ENCODE data around the gene PLK3. TPM values are rescaled to one million over a fixed set of nuclear protein-coding genes. Genes with fewer than 3 reads are reported as not detected.
"Not testable (repeated sequence)": the region's sequence is repeated elsewhere in the genome, so short reads cannot be mapped to it uniquely, and the experiment has no call there.

The PLK3 gene
- total RNA-seq (2014; rRNA removed; shearing (Covaris generic)) (28.5 and 30.7 TPM in 2 replicates), polyA plus RNA-seq (2016; fragmentation: Nextera tagmentation; extraction: Ambion mirVana) (29.8 and 30.2 TPM in 2 replicates)

GRCh38 chr1:44799770-44800584, at the start of gene PLK3:
Gene PLK3 (plus strand): TSS chr1:44800377. CDS start chr1:44800464, 87 bp downstream.
- Histone ChIP-seq H3K9ac (peak within 1 kb of the TSS; percentile 98), H4K20me1 (ENCODE audit: insufficient read depth) (no peaks in the 10 kb centered on the region), H3K4me1 (ENCODE audit: insufficient read depth) (peaks cover 25% of the 10 kb centered on the region; the same call in 1 of the 2 replicates), H3K27me3 (replicated peaks; ENCODE audit: insufficient read depth) (no peaks in the 10 kb centered on the region), H2AFZ (peak within 1 kb of the TSS; percentile 85), H3K4me2 (ENCODE audit: unreplicated experiment) (peak within 1 kb of the TSS; percentile 84), H3K9me2 (ENCODE audit: insufficient read depth) (no peaks in the 10 kb centered on the region), H3K4me3 (peak within 1 kb of the TSS; percentile 99), H3F3A (ENCODE audit: insufficient read depth) (peaks cover 29% of the 10 kb centered on the region), H3K79me2 (ENCODE audit: insufficient read depth) (peaks cover 46% of the 10 kb centered on the region), H3K36me3 (ENCODE audit: low read depth) (peaks cover 16% of the 10 kb centered on the region; the same call in 1 of the 2 replicates), H3K9me3 (ENCODE audit: low read depth) (no peaks in the 10 kb centered on the region), H3K27ac (peak within 1 kb of the TSS; percentile 100)
- peak; percentile 99 for DNase-seq
- 0% methylated on average over 41 to 45 of the region's 79 CpGs for WGBS, 2 experiments (ENCODE audit: low coverage in 1 of 2, low lambda C conversion rate in 2 of 2, missing lambda C conversion rate in 2 of 2)
- TF ChIP-seq EZH2 (IDR thresholded peaks at IDR 0.05; ENCODE audit: insufficient read depth, poor library complexity, severe bottlenecking) (no peak), EZH2phosphoT487 (IDR thresholded peaks at IDR 0.05; ENCODE audit: insufficient read depth, low read depth) (no peak)
- in situ Hi-C loops (cut with MboI), result no loop called here

GRCh38 chr1:44757420-44757819, 42.8 kb upstream of the PLK3 start:
- no peak for TF ChIP-seq EZH2phosphoT487 (IDR thresholded peaks at IDR 0.05; ENCODE audit: insufficient read depth, low read depth)
- no peak for TF ChIP-seq EZH2 (IDR thresholded peaks at IDR 0.05; ENCODE audit: insufficient read depth, poor library complexity, severe bottlenecking)
- Histone ChIP-seq H3K9me2 (ENCODE audit: insufficient read depth) (no peaks in the 10 kb centered on the region), H3K4me3 (no peak overlapping the region), H4K20me1 (ENCODE audit: insufficient read depth) (no peaks in the 10 kb centered on the region), H3K79me2 (ENCODE audit: insufficient read depth) (no peaks in the 10 kb centered on the region), H3K4me1 (ENCODE audit: insufficient read depth) (no peaks in the 10 kb centered on the region), H3K36me3 (ENCODE audit: low read depth) (no peaks in the 10 kb centered on the region), H3K27me3 (replicated peaks; ENCODE audit: insufficient read depth) (no peaks in the 10 kb centered on the region), H3K9me3 (ENCODE audit: low read depth) (no peaks in the 10 kb centered on the region), H3F3A (ENCODE audit: insufficient read depth) (no peaks in the 10 kb centered on the region), H3K9ac (no peak overlapping the region), H3K4me2 (ENCODE audit: unreplicated experiment) (no peak overlapping the region), H3K27ac (no peak overlapping the region), H2AFZ (no peak overlapping the region)
- in situ Hi-C loops (cut with MboI), result no loop called here
- no peak for DNase-seq
- WGBS, 2 experiments (ENCODE audit: low coverage in 1 of 2, low lambda C conversion rate in 2 of 2, missing lambda C conversion rate in 2 of 2), result 98 to 100% methylated on average over 2 of the region's 2 CpGs

GRCh38 chr1:44759077-44759476, 41.1 kb upstream of the PLK3 start:
- Histone ChIP-seq H3K4me2 (ENCODE audit: unreplicated experiment) (no peak overlapping the region), H3K9me2 (ENCODE audit: insufficient read depth) (no peaks in the 10 kb centered on the region), H4K20me1 (ENCODE audit: insufficient read depth) (no peaks in the 10 kb centered on the region), H3K4me1 (ENCODE audit: insufficient read depth) (no peaks in the 10 kb centered on the region), H3K79me2 (ENCODE audit: insufficient read depth) (no peaks in the 10 kb centered on the region), H3K4me3 (no peak overlapping the region), H3K27ac (no peak overlapping the region), H3K27me3 (replicated peaks; ENCODE audit: insufficient read depth) (no peaks in the 10 kb centered on the region), H3K9me3 (ENCODE audit: low read depth) (no peaks in the 10 kb centered on the region), H3F3A (ENCODE audit: insufficient read depth) (no peaks in the 10 kb centered on the region), H3K36me3 (ENCODE audit: low read depth) (no peaks in the 10 kb centered on the region), H3K9ac (no peak overlapping the region), H2AFZ (no peak overlapping the region)
- 90 to 92% methylated on average over 11 of the region's 11 CpGs for WGBS, 2 experiments (ENCODE audit: low coverage in 1 of 2, low lambda C conversion rate in 2 of 2, missing lambda C conversion rate in 2 of 2)
- no peak for DNase-seq
- in situ Hi-C loops (cut with MboI), result no loop called here
- no peak for TF ChIP-seq EZH2 (IDR thresholded peaks at IDR 0.05; ENCODE audit: insufficient read depth, poor library complexity, severe bottlenecking)
- TF ChIP-seq EZH2phosphoT487 (IDR thresholded peaks at IDR 0.05; ENCODE audit: insufficient read depth, low read depth), result no peak

GRCh38 chr1:44760876-44761275, 39.3 kb upstream of the PLK3 start:
- H3K4me3 ChIP-seq, result no peak overlapping the region
- 79 to 84% methylated on average over 3 of the region's 3 CpGs for WGBS, 2 experiments (ENCODE audit: low coverage in 1 of 2, low lambda C conversion rate in 2 of 2, missing lambda C conversion rate in 2 of 2)
- TF ChIP-seq EZH2 (IDR thresholded peaks at IDR 0.05; ENCODE audit: insufficient read depth, poor library complexity, severe bottlenecking) (no peak), EZH2phosphoT487 (IDR thresholded peaks at IDR 0.05; ENCODE audit: insufficient read depth, low read depth) (no peak)
- no peaks in the 10 kb centered on the region for H3K27me3 ChIP-seq (replicated peaks; ENCODE audit: insufficient read depth)
- H3K79me2 ChIP-seq (ENCODE audit: insufficient read depth), result no peaks in the 10 kb centered on the region
- H3K36me3 ChIP-seq (ENCODE audit: low read depth), result no peaks in the 10 kb centered on the region
- in situ Hi-C loops (cut with MboI), result no loop called here
- no peaks in the 10 kb centered on the region for H3K4me1 ChIP-seq (ENCODE audit: insufficient read depth)
- H3K9ac ChIP-seq, result no peak overlapping the region
- no peaks in the 10 kb centered on the region for H3K9me2 ChIP-seq (ENCODE audit: insufficient read depth)
- H2AFZ ChIP-seq, result no peak overlapping the region
- no peak overlapping the region for H3K4me2 ChIP-seq (ENCODE audit: unreplicated experiment)
- no peaks in the 10 kb centered on the region for H4K20me1 ChIP-seq (ENCODE audit: insufficient read depth)
- no peak overlapping the region for H3K27ac ChIP-seq
- H3K9me3 ChIP-seq (ENCODE audit: low read depth), result no peaks in the 10 kb centered on the region
- no peak for DNase-seq
- H3F3A ChIP-seq (ENCODE audit: insufficient read depth), result no peaks in the 10 kb centered on the region

- H4K20me1 ChIP-seq (ENCODE audit: insufficient read depth); H3K9me3 ChIP-seq (ENCODE audit: low read depth); H3K27ac ChIP-seq; H3F3A ChIP-seq (ENCODE audit: insufficient read depth); DNase-seq; H3K27me3 ChIP-seq (replicated peaks; ENCODE audit: insufficient read depth); H3K4me2 ChIP-seq (ENCODE audit: unreplicated experiment); in situ Hi-C loops (cut with MboI); H3K9ac ChIP-seq; H3K4me3 ChIP-seq; H3K79me2 ChIP-seq (ENCODE audit: insufficient read depth); H2AFZ ChIP-seq; H3K9me2 ChIP-seq (ENCODE audit: insufficient read depth); H3K36me3 ChIP-seq (ENCODE audit: low read depth); H3K4me1 ChIP-seq (ENCODE audit: insufficient read depth): not testable (repeated sequence)
- WGBS, 2 experiments (ENCODE audit: low coverage in 1 of 2, low lambda C conversion rate in 2 of 2, missing lambda C conversion rate in 2 of 2), result 98 to 99% methylated on average over 6 of the region's 6 CpGs
Measured at GRCh38 chr1:44766421-44766820, 33.8 kb upstream of the PLK3 start.
